SK-N-SH (cell line): Measurements from ENCODE around the gene SGPL1. TPM values are rescaled to one million over a fixed set of nuclear protein-coding genes. Genes with fewer than 3 reads are reported as not detected.

Experiments
- CTCF ChIA-PET: fragments of 300-600, 350-600 bp; formaldehyde crosslinking; extraction: SDS; loops from one replicate; lab custom pipeline; 2021; lab: Yijun Ruan, JAX
- POLR2A ChIA-PET: fragments of 350-600 bp; sonication (Branson Sonifier 250); formaldehyde crosslinking; extraction: SDS; loops from one replicate; lab custom pipeline; 2020; ENCODE audit warnings: antibody characterized with exemption, inconsistent platforms; lab: Yijun Ruan, JAX
- DNase-seq: peaks from one replicate; pipeline ENCODE4 v3.0.0; 2012
- H2AFZ ChIP-seq: fragments of 200-600 bp; sonication (generic); 2 replicates; pipeline ENCODE4 v1.8.1; 2016; ENCODE audit warnings: antibody characterized with exemption, mild to moderate bottlenecking, low read depth
- H3F3A ChIP-seq: fragments of 200-600 bp; sonication (generic); replicated peaks from 2 replicates; pipeline ENCODE3; 2016; ENCODE audit warnings: antibody characterized with exemption, mild to moderate bottlenecking; ENCODE audit not compliant: insufficient read depth
- H3K27ac ChIP-seq, 2 experiments: fragments of 200-500 bp in 1 of 2; fragments of 200-600 bp in 1 of 2; sonication (Bioruptor generic) in 1 of 2; sonication (generic), shearing (Covaris generic) in 1 of 2; 2 replicates each; pipeline versions ENCODE4 v1.5.1 to v1.6.1; 2014 to 2016; ENCODE audit warnings: low read depth in 2 of 2, inconsistent platforms in 1 of 2, low read length in 1 of 2, mild to moderate bottlenecking in 1 of 2, mixed read lengths in 1 of 2
- H3K27me3 ChIP-seq: fragments of 200-600 bp; sonication (generic), shearing (Covaris generic); 2 replicates; pipeline ENCODE4 v1.6.1; 2016; ENCODE audit warnings: mixed run types; ENCODE audit not compliant: insufficient read depth
- H3K36me3 ChIP-seq, 2 experiments: fragments of 200-500 bp in 1 of 2; fragments of 200-600 bp in 1 of 2; sonication (Bioruptor generic) in 1 of 2; sonication (generic) in 1 of 2; replicated peaks in 1 of 2; 2 replicates each; pipeline versions ENCODE3 to v1.5.1; 2014 to 2016; ENCODE audit warnings: low read length in 1 of 2, mild to moderate bottlenecking in 1 of 2; ENCODE audit not compliant: insufficient read depth in 2 of 2, control insufficient read depth in 1 of 2
- H3K4me1 ChIP-seq, 2 experiments: fragments of 200-500 bp in 1 of 2; fragments of 200-600 bp in 1 of 2; sonication (Bioruptor generic) in 1 of 2; sonication (generic), shearing (Covaris generic) in 1 of 2; 2 replicates each; pipeline versions ENCODE4 v1.5.1 to v1.6.1; 2014 to 2016; ENCODE audit warnings: low read depth in 1 of 2, low read length in 1 of 2, mixed run types in 1 of 2; ENCODE audit not compliant: insufficient read depth in 2 of 2, control insufficient read depth in 1 of 2
- H3K4me2 ChIP-seq: fragments of 200-600 bp; sonication (generic), shearing (Covaris generic); 2 replicates; pipeline ENCODE4 v1.6.1; 2017; ENCODE audit warnings: mixed run types
- H3K4me3 ChIP-seq, 2 experiments: fragments of 200-500 bp in 1 of 2; fragments of 200-600 bp in 1 of 2; sonication (Bioruptor generic) in 1 of 2; sonication (generic), shearing (Covaris generic) in 1 of 2; 2 replicates each; pipeline versions ENCODE4 v1.5.1 to v1.8.1; 2014 to 2016; ENCODE audit warnings: low read depth in 2 of 2, inconsistent platforms in 1 of 2, low read length in 1 of 2, mild to moderate bottlenecking in 1 of 2, mixed read lengths in 1 of 2, moderate library complexity in 1 of 2
- H3K79me2 ChIP-seq: fragments of 200-600 bp; sonication (generic); 2 replicates; pipeline ENCODE4 v1.8.1; 2017; ENCODE audit warnings: mild to moderate bottlenecking; ENCODE audit not compliant: insufficient read depth
- H3K9ac ChIP-seq: fragments of 200-600 bp; sonication (generic); 2 replicates; pipeline ENCODE4 v1.6.1; 2017; ENCODE audit warnings: mixed run types
- H3K9me2 ChIP-seq: fragments of 200-600 bp; sonication (generic); 2 replicates; pipeline ENCODE4 v1.6.1; 2017; ENCODE audit warnings: mixed run types
- H3K9me3 ChIP-seq: fragments of 200-600 bp; sonication (generic); 2 replicates; pipeline ENCODE4 v1.6.1; 2017; ENCODE audit warnings: mixed run types, mild to moderate bottlenecking, moderate library complexity
- H4K20me1 ChIP-seq: fragments of 200-600 bp; sonication (generic); 2 replicates; pipeline ENCODE4 v1.6.1; 2017; ENCODE audit warnings: mild to moderate bottlenecking, mixed run types; ENCODE audit not compliant: insufficient read depth
- FOSL2 ChIP-seq: IDR thresholded peaks from 2 replicates; pipeline ENCODE4 v1.4.0; 2012; ENCODE audit warnings: low read depth, mild to moderate bottlenecking, moderate library complexity, borderline replicate concordance
- FOXM1 ChIP-seq: IDR thresholded peaks from 2 replicates; pipeline ENCODE4 v1.4.0; 2012; ENCODE audit warnings: low read depth, mild to moderate bottlenecking
- MXI1 ChIP-seq: IDR thresholded peaks from 2 replicates; pipeline ENCODE4 v1.6.1; 2012; ENCODE audit warnings: mild to moderate bottlenecking, low read depth, low read length, improper control_type of control experiment
- PBX3 ChIP-seq: IDR thresholded peaks from 2 replicates; pipeline ENCODE4; 2012
- RAD21 ChIP-seq: IDR thresholded peaks from 2 replicates; pipeline ENCODE4 v1.6.1; 2012; ENCODE audit warnings: mild to moderate bottlenecking, low read length
- REST ChIP-seq: IDR thresholded peaks from 2 replicates; pipeline ENCODE4 v1.6.1; 2012; ENCODE audit warnings: mild to moderate bottlenecking, low read depth, low read length, moderate library complexity
- SIN3A ChIP-seq: IDR thresholded peaks from 2 replicates; pipeline ENCODE4 v1.6.1; 2012; ENCODE audit warnings: low read depth, mild to moderate bottlenecking, low read length, moderate library complexity, borderline replicate concordance
- TCF12 ChIP-seq: IDR thresholded peaks from 2 replicates; pipeline ENCODE4 v1.4.0; 2012
- USF1 ChIP-seq: IDR thresholded peaks from 2 replicates; pipeline ENCODE4 v1.4.0; 2012; ENCODE audit warnings: low read depth, borderline replicate concordance
- YY1 ChIP-seq: IDR thresholded peaks from 2 replicates; pipeline ENCODE4 v1.4.0; 2012; ENCODE audit warnings: low read depth, mild to moderate bottlenecking
- ZBTB33 ChIP-seq: IDR thresholded peaks from 2 replicates; pipeline ENCODE4 v1.4.0; 2012; ENCODE audit warnings: low read depth, borderline replicate concordance
- WGBS: methylation state at CpG from one replicate; pipeline ENCODE4 v1.1.6; 2017; ENCODE audit warnings: low lambda C conversion rate; 5-methylcytosine and 5-hydroxymethylcytosine counted together
- polyA plus RNA-seq, 3 experiments: library from polyadenylated mRNA; depleted of rRNA; stranded (reverse); fragments of >200 nt; gene quantifications; 2 replicates each; pipeline ENCODE4 v1.2.3, GENCODE V29; 2012

SGPL1 gene
- polyA plus RNA-seq, 1 of the 3 experiments (the other 2 are of a cell fraction), result 11.8 TPM

- POLR2A ChIA-PET, result interaction anchor here (1.0 to 3.3 kb wide), 7 partner anchors 9 to 389 kb away, joined by 3 to 25 read pairs (median 6); no protein-coding TSS in a partner anchor
- TF ChIP-seq FOSL2 (no peak), YY1 (no peak), REST (no peak), USF1 (no peak), PBX3 (no peak), RAD21 (no peak), MXI1 (no peak), ZBTB33 (no peak), TCF12 (no peak), SIN3A (no peak), FOXM1 (no peak)
- H3K9ac ChIP-seq, result peak overlapping the region; percentile 63; the same call in 1 of the 2 replicates
- 92% methylated on average over 12 of the region's 12 CpGs for WGBS
- H3K27ac ChIP-seq, result peak overlapping the region in 1 of 2 experiments; percentile 96; a peak in 2 of 4 replicates
- H3K4me3 ChIP-seq, result peak overlapping the region; percentile 72 to 76
- DNase-seq, result no peak
- H3K9me2 ChIP-seq, result no peaks in the 10 kb centered on the region
- no peaks in the 10 kb centered on the region for H4K20me1 ChIP-seq
- H2AFZ ChIP-seq, result peak overlapping the region; percentile 100
- no peaks in the 10 kb centered on the region for H3F3A ChIP-seq
- CTCF ChIA-PET, result interaction anchor here (0.7 to 2.8 kb wide), 9 partner anchors 11 to 426 kb away, joined by 3 to 19 read pairs (median 3); partner anchors contain the start of genes SGPL1 and UNC5B
- no peaks in the 10 kb centered on the region for H3K27me3 ChIP-seq
- H3K79me2 ChIP-seq, result no peaks in the 10 kb centered on the region
- H3K9me3 ChIP-seq, result no peaks in the 10 kb centered on the region
- peaks cover 13 to 29% of the 10 kb centered on the region in 2 experiments for H3K36me3 ChIP-seq
- peaks cover 6 to 47% of the 10 kb centered on the region in 2 experiments; a peak in 2 of 4 replicates for H3K4me1 ChIP-seq
- H3K4me2 ChIP-seq, result peak overlapping the region; percentile 89
Observed at GRCh38 chr10:70886921-70887665, 71.3 kb downstream of the SGPL1 start.
